AG04450 (cell line): ENCODE data around the gene GGCT. TPM values are rescaled to one million over a fixed set of nuclear protein-coding genes. Genes with fewer than 3 reads are reported as not detected.
"Not testable (repeated sequence)": the region's sequence is repeated elsewhere in the genome, so short reads cannot be mapped to it uniquely, and the experiment has no call there.

Experiments
- CTCF ChIA-PET: fragments of 300-600, 350-600 bp; formaldehyde crosslinking; extraction: SDS; loops from one replicate; lab custom pipeline; 2022; ENCODE audit warnings: antibody characterized with exemption, inconsistent platforms; lab: Charles Lee
- POLR2A ChIA-PET: fragments of 350-600 bp; formaldehyde crosslinking; extraction: SDS; loops from one replicate; lab custom pipeline; 2021; ENCODE audit warnings: antibody characterized with exemption, inconsistent platforms; lab: Yijun Ruan, JAX
- DNase-seq: peaks from one replicate; pipeline ENCODE4 v3.0.0-alpha.2; 2011; ENCODE audit warnings: low read depth, low spot score
- H3K27ac ChIP-seq: one replicate; pipeline ENCODE4 v1.5.1; 2012; ENCODE audit warnings: low read depth, low read length, control low read depth
- H3K27me3 ChIP-seq: one replicate; pipeline ENCODE4 v1.6.0; 2012; ENCODE audit warnings: low read length; ENCODE audit not compliant: control insufficient read depth, insufficient read depth
- H3K4me3 ChIP-seq: 2 replicates; pipeline ENCODE4 v1.5.1; 2011; ENCODE audit warnings: mild to moderate bottlenecking, low read depth, low read length, control low read depth
- H3K9me3 ChIP-seq: 2 replicates; pipeline ENCODE4 v1.5.1; 2012; ENCODE audit warnings: low read length; ENCODE audit not compliant: control insufficient read depth, insufficient read depth
- CTCF ChIP-seq: IDR thresholded peaks from 2 replicates; pipeline ENCODE4 v1.5.1; 2011; ENCODE audit warnings: low read depth, low read length, control low read depth, inconsistent platforms
- polyA plus RNA-seq: library from polyadenylated mRNA; depleted of rRNA; stranded (reverse); fragments of >200 nt; gene quantifications from 2 replicates; pipeline ENCODE4 v1.2.3, GENCODE V29; 2011

Gene GGCT
- polyA plus RNA-seq, 1 experiment: 24.4 TPM

GRCh38 chr7:30528779-30529178 is 24.1 kb upstream of the GGCT start:
- Histone ChIP-seq H3K27me3 (no peaks in the 10 kb centered on the region), H3K4me3 (no peak overlapping the region), H3K9me3 (no peaks in the 10 kb centered on the region), H3K27ac (no peak overlapping the region)
- ChIA-PET CTCF (interaction anchor here (1.3 kb wide), 1 partner anchor 19 kb away, joined by 3 read pairs; no protein-coding TSS in a partner anchor), POLR2A (no interaction called here)
- DNase-seq: no peak
- TF ChIP-seq CTCF: no peak

GRCh38 chr7:30527297-30527696 is 22.7 kb upstream of the GGCT start:
- POLR2A ChIA-PET, H3K27me3 ChIP-seq, CTCF ChIA-PET, H3K9me3 ChIP-seq, H3K27ac ChIP-seq, DNase-seq, H3K4me3 ChIP-seq: not testable (repeated sequence)

- ChIA-PET POLR2A (no interaction called here), CTCF (no interaction called here)
- DNase-seq: no peak
- no peak overlapping the region for H3K27ac ChIP-seq
- H3K27me3 ChIP-seq: no peaks in the 10 kb centered on the region
- no peak overlapping the region for H3K4me3 ChIP-seq
- no peak for TF ChIP-seq CTCF
- H3K9me3 ChIP-seq: no peaks in the 10 kb centered on the region
These were observed 21.5 kb upstream of the GGCT start for GRCh38 chr7:30526163-30526562.

- POLR2A ChIA-PET: no interaction called here
- Histone ChIP-seq H3K9me3 (no peaks in the 10 kb centered on the region), H3K4me3 (no peak overlapping the region), H3K27ac (no peak overlapping the region), H3K27me3 (no peaks in the 10 kb centered on the region)
- DNase-seq: no peak
- no peak for TF ChIP-seq CTCF
- CTCF ChIA-PET: no interaction called here
These were observed 20.8 kb upstream of the GGCT start for GRCh38 chr7:30525429-30525828.

GRCh38 chr7:30524545-30524944 is 19.9 kb upstream of the GGCT start:
- no peak for TF ChIP-seq CTCF
- no peak overlapping the region for H3K27ac ChIP-seq
- ChIA-PET POLR2A (no interaction called here), CTCF (no interaction called here)
- H3K9me3 ChIP-seq: no peaks in the 10 kb centered on the region
- H3K4me3 ChIP-seq: no peak overlapping the region
- no peak for DNase-seq
- H3K27me3 ChIP-seq: no peaks in the 10 kb centered on the region

GRCh38 chr7:30523466-30523865 is 18.8 kb upstream of the GGCT start:
- Histone ChIP-seq H3K27ac (no peak overlapping the region), H3K27me3 (no peaks in the 10 kb centered on the region), H3K4me3 (no peak overlapping the region), H3K9me3 (no peaks in the 10 kb centered on the region)
- no peak for DNase-seq
- TF ChIP-seq CTCF: no peak
- CTCF ChIA-PET: interaction anchor here (6.1 kb wide), 1 partner anchor 12 kb away, joined by 24 read pairs; no protein-coding TSS in a partner anchor
- POLR2A ChIA-PET: no interaction called here
